CD4-positive, alpha-beta T cell (primary cell): ENCODE measurements around the gene NAGPA. TPM values are rescaled to one million over a fixed set of nuclear protein-coding genes. Genes with fewer than 3 reads are reported as not detected.
"Not testable (repeated sequence)": the region's sequence is repeated elsewhere in the genome, so short reads cannot be mapped to it uniquely, and the experiment has no call there.

ENCODE experiments used
- ATAC-seq: fragments of 200-7000 bp; cut with Tn5 transposase; one replicate; pipeline ENCODE4 v1.10.0; 2022; ENCODE audit warnings: mild to moderate bottlenecking; ENCODE audit not compliant: poor library complexity
- CTCF ChIA-PET: fragments of 350-600 bp; sonication (Branson Sonifier 250); formaldehyde crosslinking; loops from one replicate; lab custom pipeline; 2021; ENCODE audit warnings: antibody characterized with exemption, inconsistent platforms; lab: Charles Lee
- POLR2A ChIA-PET: fragments of 350-600 bp; sonication (Branson Sonifier 250); formaldehyde crosslinking; loops from one replicate; lab custom pipeline; 2021; ENCODE audit warnings: antibody characterized with exemption, inconsistent platforms; lab: Charles Lee
- DNase-seq, 14 experiments: peaks; one replicate each; pipeline ENCODE4 v3.0.0-alpha.2; 2013 to 2020; ENCODE audit warnings: mixed read lengths in 2 of 14
- H3K27ac ChIP-seq, 2 donors: one replicate each; pipeline versions ENCODE4 v1.5.1 to v1.7.0; 2013; ENCODE audit warnings: low read length in 2 of 2, low read depth in 1 of 2, mild to moderate bottlenecking in 1 of 2
- H3K27me3 ChIP-seq, 2 experiments: 1 replicate in 1 of 2; 2 replicates in 1 of 2; pipeline versions ENCODE4 v1.6.1 to v1.7.0; 2013; ENCODE audit warnings: low read length in 2 of 2, control low read depth in 1 of 2, mild to moderate bottlenecking in 1 of 2, moderate library complexity in 1 of 2; ENCODE audit not compliant: insufficient read depth in 2 of 2, control insufficient read depth in 1 of 2
- H3K36me3 ChIP-seq: one replicate; pipeline ENCODE4 v1.6.1; 2013; ENCODE audit warnings: low read length, control low read depth; ENCODE audit not compliant: insufficient read depth
- H3K4me1 ChIP-seq: one replicate; pipeline ENCODE4 v1.6.1; 2013; ENCODE audit warnings: low read length, control low read depth; ENCODE audit not compliant: insufficient read depth
- H3K4me3 ChIP-seq: one replicate; pipeline ENCODE4 v1.5.1; 2013; ENCODE audit warnings: mild to moderate bottlenecking, low read length, moderate library complexity
- H3K9me3 ChIP-seq, 2 experiments: 1 replicate in 1 of 2; 2 replicates in 1 of 2; pipeline versions ENCODE4 v1.6.1 to v1.7.0; 2013; ENCODE audit warnings: low read length in 2 of 2, mild to moderate bottlenecking in 2 of 2, control low read depth in 1 of 2, moderate library complexity in 1 of 2; ENCODE audit not compliant: control insufficient read depth in 1 of 2, insufficient read depth in 1 of 2
- H3K27ac Mint-ChIP-seq: one replicate; pipeline ENCODE4 v1.8.0; 2020; ENCODE audit warnings: mixed read lengths
- H3K27me3 Mint-ChIP-seq: one replicate; pipeline ENCODE4 v1.8.0; 2021; ENCODE audit warnings: mixed read lengths
- H3K36me3 Mint-ChIP-seq: one replicate; pipeline ENCODE4 v1.8.0; 2021; ENCODE audit warnings: low read depth, mixed read lengths
- H3K4me1 Mint-ChIP-seq: one replicate; pipeline ENCODE4 v1.8.0; 2021; ENCODE audit warnings: low read depth, mixed read lengths
- H3K4me3 Mint-ChIP-seq: one replicate; pipeline ENCODE4 v1.8.0; 2020; ENCODE audit warnings: mild to moderate bottlenecking, mixed read lengths
- H3K9me3 Mint-ChIP-seq: one replicate; pipeline ENCODE4 v1.8.0; 2020; ENCODE audit warnings: mixed read lengths
- CTCF ChIP-seq: fragments of 200-600 bp; IDR thresholded peaks from one replicate; pipeline ENCODE4 v1.8.0; 2022; ENCODE audit warnings: antibody characterized with exemption, mild to moderate bottlenecking
- intact Hi-C, 2 experiments: fragments of 100-400 bp; cut with DNase I in 1 of 2; cut with micrococcal nuclease in 1 of 2; formaldehyde crosslinking; loops; one replicate each; pipeline versions ENCODE4 v1.15.1 to v1.9.0; 2023 to 2025; cut with DNase I, micrococcal nuclease
- total RNA-seq, 174 experiments: library from RNA in 2 of 174; stranded (reverse) in 2 of 174; gene quantifications; one replicate each; pipeline ENCODE4 v1.2.3 and lab custom pipeline; 2021 to 2026

NAGPA gene
- total RNA-seq, 2 experiments from 2014 or later = 30.0 to 34.0 TPM

GRCh38 chr16:5046914-5047313 lies 13.2 kb upstream of the NAGPA start:
- Mint-ChIP-seq H3K9me3 (no peaks in the 10 kb centered on the region), H3K27ac (no peak overlapping the region)
- POLR2A ChIA-PET = no interaction called here

DNA sequence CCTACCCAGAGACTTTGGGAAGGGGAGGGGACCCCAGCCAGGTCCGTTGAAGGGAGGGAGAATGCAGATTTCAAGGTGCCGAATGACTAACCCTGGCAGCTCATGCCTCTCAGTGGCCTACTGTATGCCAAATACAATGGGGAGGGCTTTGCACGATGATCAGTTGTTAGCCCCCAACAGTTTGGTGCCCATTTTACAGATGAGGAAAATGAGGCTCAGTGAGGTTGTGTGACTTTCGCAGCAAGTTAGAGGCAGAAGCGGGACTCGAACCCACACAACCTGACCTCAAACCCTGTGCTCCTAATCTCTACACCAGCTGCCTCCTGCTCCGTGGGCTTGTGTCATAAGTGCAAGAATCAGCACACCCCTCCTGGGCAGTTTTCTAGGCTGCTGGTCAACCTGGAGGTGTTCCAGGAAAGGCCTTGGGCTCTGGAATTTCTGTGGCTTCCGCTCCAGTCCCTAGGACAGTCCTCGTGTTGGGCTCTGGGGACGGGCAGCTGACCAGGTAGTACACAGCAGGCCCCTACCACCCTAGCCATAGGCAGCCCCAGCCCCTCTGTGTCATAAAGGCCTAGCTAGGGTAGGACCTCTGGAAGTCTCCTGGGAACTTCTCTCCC lies 11.9 kb upstream of the NAGPA start:
- ChIA-PET POLR2A (no interaction called here), CTCF (no interaction called here)
- Mint-ChIP-seq H3K36me3 (no peaks in the 10 kb centered on the region), H3K27ac (no peak overlapping the region), H3K4me1 (no peaks in the 10 kb centered on the region), H3K9me3 (no peaks in the 10 kb centered on the region), H3K4me3 (no peak overlapping the region), H3K27me3 (no peaks in the 10 kb centered on the region)
- Histone ChIP-seq H3K27me3 (no peaks in the 10 kb centered on the region), H3K27ac (no peak overlapping the region), H3K4me3 (no peak overlapping the region), H3K4me1 (no peaks in the 10 kb centered on the region), H3K9me3 (no peaks in the 10 kb centered on the region), H3K36me3 (no peaks in the 10 kb centered on the region)
- intact Hi-C loops = no loop called here
- DNase-seq (no peak), ATAC-seq (no peak)
- TF ChIP-seq CTCF = no peak

More at GRCh38 chr16:5046914-5047313, 13.2 kb upstream of the NAGPA start:
- no peaks in the 10 kb centered on the region for H3K36me3 ChIP-seq
- no peak overlapping the region for H3K27ac ChIP-seq
- Mint-ChIP-seq H3K36me3 (no peaks in the 10 kb centered on the region), H3K27me3 (no peaks in the 10 kb centered on the region), H3K4me1 (no peaks in the 10 kb centered on the region), H3K4me3 (no peak overlapping the region)
- ATAC-seq = no peak
- H3K27me3 ChIP-seq = no peaks in the 10 kb centered on the region
- H3K4me1 ChIP-seq = no peaks in the 10 kb centered on the region
- DNase-seq = no peak
- no peak overlapping the region for H3K4me3 ChIP-seq
- TF ChIP-seq CTCF = no peak
- intact Hi-C loops = no loop called here
- H3K9me3 ChIP-seq = no peaks in the 10 kb centered on the region
- CTCF ChIA-PET = no interaction called here

- CTCF ChIA-PET, H3K4me1 ChIP-seq, H3K9me3 ChIP-seq, H3K4me3 ChIP-seq, DNase-seq, ATAC-seq, H3K27me3 Mint-ChIP-seq, H3K9me3 Mint-ChIP-seq, intact Hi-C loops, H3K27me3 ChIP-seq, H3K4me1 Mint-ChIP-seq, H3K27ac ChIP-seq, H3K4me3 Mint-ChIP-seq, POLR2A ChIA-PET, H3K36me3 ChIP-seq, H3K36me3 Mint-ChIP-seq, H3K27ac Mint-ChIP-seq: not testable (repeated sequence)
These were observed 10.8 kb upstream of the NAGPA start for GRCh38 chr16:5044581-5044980.

- Mint-ChIP-seq H3K27ac (no peak overlapping the region), H3K9me3 (no peaks in the 10 kb centered on the region)
- ATAC-seq = no peak
These were observed 10.3 kb upstream of the NAGPA start for GRCh38 chr16:5044011-5044540.

More at GRCh38 chr16:5044011-5044540, 10.3 kb upstream of the NAGPA start:
- no peak overlapping the region for H3K4me3 Mint-ChIP-seq
- H3K4me1 Mint-ChIP-seq = no peaks in the 10 kb centered on the region
- H3K27me3 Mint-ChIP-seq = no peaks in the 10 kb centered on the region
- CTCF ChIA-PET = no interaction called here
- Histone ChIP-seq H3K27ac (no peak overlapping the region), H3K9me3 (no peaks in the 10 kb centered on the region), H3K27me3 (no peaks in the 10 kb centered on the region), H3K4me1 (no peaks in the 10 kb centered on the region), H3K36me3 (no peaks in the 10 kb centered on the region), H3K4me3 (no peak overlapping the region)
- POLR2A ChIA-PET = no interaction called here
- H3K36me3 Mint-ChIP-seq = no peaks in the 10 kb centered on the region
- intact Hi-C loops = no loop called here
- DNase-seq = no peak
- TF ChIP-seq CTCF = no peak
